Activated CD4-positive, alpha-beta T cell treated with anti-CD3 and anti-CD28 coated beads, Interleukin-2, amount 10 ng/mL, durations not matched to agents 7 days and 5 days (primary cell): ENCODE results near the gene C10orf95. TPM values are rescaled to one million over a fixed set of nuclear protein-coding genes. Genes with fewer than 3 reads are reported as not detected.
A peak's percentile ranks its signal among the peaks of the same experiment; 100 is the strongest.

Experiments used
- CTCF ChIA-PET: fragments of 350-600 bp; sonication (Branson Sonifier 250); formaldehyde crosslinking; loops from one replicate; lab custom pipeline; 2021; ENCODE audit warnings: antibody characterized with exemption; lab: Charles Lee
- POLR2A ChIA-PET: fragments of 350-600 bp; sonication (Branson Sonifier 250); formaldehyde crosslinking; loops from one replicate; lab custom pipeline; 2021; ENCODE audit warnings: antibody characterized with exemption; lab: Charles Lee
- DNase-seq: peaks from one replicate; pipeline ENCODE4 v3.0.0-alpha.2; 2020
- H3K27ac Mint-ChIP-seq: one replicate; pipeline ENCODE4 v1.8.0; 2021; ENCODE audit warnings: mild to moderate bottlenecking, moderate library complexity, mixed read lengths
- H3K27me3 Mint-ChIP-seq: one replicate; pipeline ENCODE4 v1.8.0; 2021; ENCODE audit warnings: mixed read lengths
- H3K36me3 Mint-ChIP-seq: one replicate; pipeline ENCODE4 v1.8.0; 2021; ENCODE audit warnings: low read depth, mixed read lengths
- H3K4me1 Mint-ChIP-seq: one replicate; pipeline ENCODE4 v1.8.0; 2021; ENCODE audit warnings: mixed read lengths
- H3K4me3 Mint-ChIP-seq: one replicate; pipeline ENCODE4 v1.8.0; 2021; ENCODE audit warnings: mild to moderate bottlenecking, moderate library complexity, mixed read lengths
- H3K9me3 Mint-ChIP-seq: one replicate; pipeline ENCODE4 v1.8.0; 2021; ENCODE audit warnings: mixed read lengths
- total RNA-seq, 2 experiments: library from RNA; stranded (reverse); gene quantifications; one replicate each; pipeline ENCODE4 v1.2.3, GENCODE V29; 2021

The C10orf95 gene
- total RNA-seq, 2 experiments from 2014 or later = 0.17 TPM; not detected in 1

- no peak for DNase-seq
- POLR2A ChIA-PET = interaction anchor here (1.0 to 1.4 kb wide), 2 partner anchors 10 to 30 kb away, joined by 3 to 4 read pairs; partner anchors contain the start of gene FBXL15
- Mint-ChIP-seq H3K9me3 (no peaks in the 10 kb centered on the region), H3K36me3 (peaks cover 14% of the 10 kb centered on the region), H3K4me3 (peak overlapping the region; percentile 94), H3K27ac (peak overlapping the region; percentile 95), H3K27me3 (no peaks in the 10 kb centered on the region), H3K4me1 (peaks cover 47% of the 10 kb centered on the region)
- CTCF ChIA-PET = interaction anchor here (1.2 to 3.1 kb wide), 9 partner anchors 10 to 260 kb away, joined by 3 to 32 read pairs (median 7); partner anchors contain the start of gene FBXL15
These were observed 19.8 kb downstream of the C10orf95 start for GRCh38 chr10:102431452-102432124.

- CTCF ChIA-PET = interaction anchor here (0.6 to 1.4 kb wide), 3 partner anchors 13 to 197 kb away, joined by 3 to 7 read pairs (median 3); no protein-coding TSS in a partner anchor
- Mint-ChIP-seq H3K36me3 (peaks cover 9% of the 10 kb centered on the region), H3K27me3 (no peaks in the 10 kb centered on the region), H3K4me1 (peaks cover 38% of the 10 kb centered on the region), H3K4me3 (no peak overlapping the region), H3K27ac (no peak overlapping the region), H3K9me3 (no peaks in the 10 kb centered on the region)
- POLR2A ChIA-PET = no interaction called here
- no peak for DNase-seq
These were observed 21.9 kb downstream of the C10orf95 start for GRCh38 chr10:102429468-102429867.

DNA sequence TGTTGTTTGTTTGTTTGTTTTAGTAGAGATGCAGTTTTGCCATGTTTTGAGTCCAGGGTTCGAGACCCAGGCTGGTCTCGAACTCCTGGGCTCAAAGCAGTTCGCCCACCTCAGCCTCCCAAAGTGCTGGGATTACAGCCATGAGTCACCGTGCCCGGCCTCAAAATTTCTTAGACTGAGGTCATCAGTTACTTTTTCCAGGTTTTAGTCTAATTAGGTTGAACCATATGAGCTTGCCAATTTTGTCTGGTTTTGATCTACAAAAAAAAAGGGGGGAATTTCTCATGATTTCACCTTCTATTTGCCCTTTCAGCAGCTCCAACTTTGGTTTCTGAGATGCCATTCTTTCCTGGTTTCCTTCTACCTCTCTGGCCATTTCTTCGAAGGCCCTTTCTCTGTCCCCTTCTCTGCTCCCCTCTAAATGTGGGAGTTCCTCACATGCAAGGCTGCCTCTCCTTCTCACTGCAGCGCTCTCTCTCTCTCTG, 24.5 kb downstream of the C10orf95 start:
- H3K9me3 Mint-ChIP-seq = no peaks in the 10 kb centered on the region
- POLR2A ChIA-PET = no interaction called here
- CTCF ChIA-PET = interaction anchor here (0.9 to 1.7 kb wide), 6 partner anchors 16 to 258 kb away, joined by 3 to 4 read pairs (median 3); partner anchors contain the start of genes C10orf95 and SUFU
- H3K4me3 Mint-ChIP-seq = no peak overlapping the region
- DNase-seq = no peak
- H3K36me3 Mint-ChIP-seq = peaks cover 22% of the 10 kb centered on the region
- H3K27me3 Mint-ChIP-seq = no peaks in the 10 kb centered on the region
- H3K27ac Mint-ChIP-seq = no peak overlapping the region
- H3K4me1 Mint-ChIP-seq = peaks cover 32% of the 10 kb centered on the region

- CTCF ChIA-PET = interaction anchor here (0.8 to 6.2 kb wide), 5 partner anchors 11 to 30 kb away, joined by 3 to 31 read pairs (median 4); partner anchors contain the start of genes C10orf95 and NFKB2
- H3K4me1 Mint-ChIP-seq = peaks cover 31% of the 10 kb centered on the region
- no peak overlapping the region for H3K4me3 Mint-ChIP-seq
- H3K27ac Mint-ChIP-seq = no peak overlapping the region
- POLR2A ChIA-PET = no interaction called here
- no peaks in the 10 kb centered on the region for H3K27me3 Mint-ChIP-seq
- DNase-seq = no peak
- H3K36me3 Mint-ChIP-seq = peaks cover 16% of the 10 kb centered on the region
- H3K9me3 Mint-ChIP-seq = no peaks in the 10 kb centered on the region
These were observed 25.9 kb downstream of the C10orf95 start for GRCh38 chr10:102425444-102425843.

- CTCF ChIA-PET = interaction anchor here (0.6 to 6.2 kb wide), 7 partner anchors 12 to 194 kb away, joined by 3 to 47 read pairs (median 7); no protein-coding TSS in a partner anchor
- no peaks in the 10 kb centered on the region for H3K27me3 Mint-ChIP-seq
- DNase-seq = no peak
- POLR2A ChIA-PET = no interaction called here
- peaks cover 36% of the 10 kb centered on the region for H3K4me1 Mint-ChIP-seq
- peaks cover 16% of the 10 kb centered on the region for H3K36me3 Mint-ChIP-seq
- no peak overlapping the region for H3K27ac Mint-ChIP-seq
- H3K4me3 Mint-ChIP-seq = no peak overlapping the region
- no peaks in the 10 kb centered on the region for H3K9me3 Mint-ChIP-seq
These were observed 26.4 kb downstream of the C10orf95 start for GRCh38 chr10:102424916-102425315.

DNA sequence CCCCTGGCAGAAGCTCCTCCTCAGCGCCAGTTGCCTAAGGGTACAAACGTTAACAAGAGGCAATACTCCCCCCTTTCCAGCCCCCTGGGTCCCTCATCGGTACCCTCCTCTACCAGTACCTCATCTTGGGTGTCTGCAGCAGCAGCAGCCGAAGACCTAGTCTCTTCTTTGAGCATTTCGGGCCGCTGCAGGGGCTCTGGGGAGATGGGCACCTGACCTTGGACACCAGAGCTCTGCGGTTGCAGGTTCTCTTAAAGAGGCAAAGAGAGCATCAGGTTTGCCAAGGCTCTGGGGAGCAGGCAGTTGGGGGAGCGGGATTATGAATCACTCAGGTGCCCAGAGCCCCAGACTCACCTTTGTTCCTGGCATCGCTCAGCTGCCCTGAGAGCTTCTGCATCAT, 27.2 kb downstream of the C10orf95 start:
- Mint-ChIP-seq H3K27me3 (no peaks in the 10 kb centered on the region), H3K4me3 (no peak overlapping the region), H3K36me3 (peaks cover 16% of the 10 kb centered on the region), H3K27ac (peak overlapping the region; percentile 72), H3K9me3 (no peaks in the 10 kb centered on the region), H3K4me1 (peaks cover 43% of the 10 kb centered on the region)
- ChIA-PET POLR2A (interaction anchor here (1.1 kb wide), 1 partner anchor 8 kb away, joined by 3 read pairs; the partner anchor contains the start of gene CUEDC2), CTCF (interaction anchor here (1.0 to 6.2 kb wide), 9 partner anchors 9 to 194 kb away, joined by 3 to 47 read pairs (median 13); partner anchors contain the start of genes C10orf95 and CUEDC2)
- no peak for DNase-seq

DNA sequence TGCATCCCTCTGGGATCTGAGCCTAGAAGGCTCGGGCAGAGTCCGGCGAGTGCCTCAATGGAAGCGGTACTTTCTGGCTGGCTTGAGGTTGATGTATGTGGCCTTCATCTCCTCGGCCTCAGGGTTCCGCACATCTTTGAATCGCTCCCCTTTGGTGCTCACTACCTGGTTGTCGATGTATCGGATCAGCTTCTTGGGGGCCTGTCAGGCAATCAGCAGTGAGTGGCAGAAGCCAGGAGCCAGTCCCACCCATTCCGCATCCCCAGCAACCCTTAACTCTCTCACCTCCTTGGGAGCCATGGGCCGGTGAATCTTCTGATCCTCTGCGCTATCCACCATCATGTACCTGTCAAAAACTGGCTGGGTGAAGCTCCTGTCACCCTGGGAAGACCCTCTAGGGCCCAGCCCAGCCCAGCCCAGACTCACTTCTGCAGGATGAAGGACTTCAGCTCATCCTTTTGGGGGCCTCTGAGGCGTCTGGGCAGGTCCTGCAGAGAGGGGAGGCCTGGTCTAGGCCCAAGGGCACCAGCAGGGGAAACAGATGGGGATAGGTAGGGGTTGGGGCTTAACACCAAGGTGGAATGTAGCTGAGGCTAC, 27.9 kb downstream of the C10orf95 start:
- Mint-ChIP-seq H3K9me3 (no peaks in the 10 kb centered on the region), H3K36me3 (peaks cover 16% of the 10 kb centered on the region), H3K27me3 (peaks cover 3% of the 10 kb centered on the region), H3K27ac (peak overlapping the region; percentile 95), H3K4me3 (peak overlapping the region; percentile 47), H3K4me1 (peaks cover 47% of the 10 kb centered on the region)
- ChIA-PET POLR2A (interaction anchor here (1.1 kb wide), 1 partner anchor 9 kb away, joined by 3 read pairs; the partner anchor contains the start of gene CUEDC2), CTCF (interaction anchor here (0.8 to 6.2 kb wide), 15 partner anchors 9 to 288 kb away, joined by 3 to 47 read pairs (median 9); partner anchors contain the start of genes C10orf95, CUEDC2 and ELOVL3)
- DNase-seq = no peak

DNA sequence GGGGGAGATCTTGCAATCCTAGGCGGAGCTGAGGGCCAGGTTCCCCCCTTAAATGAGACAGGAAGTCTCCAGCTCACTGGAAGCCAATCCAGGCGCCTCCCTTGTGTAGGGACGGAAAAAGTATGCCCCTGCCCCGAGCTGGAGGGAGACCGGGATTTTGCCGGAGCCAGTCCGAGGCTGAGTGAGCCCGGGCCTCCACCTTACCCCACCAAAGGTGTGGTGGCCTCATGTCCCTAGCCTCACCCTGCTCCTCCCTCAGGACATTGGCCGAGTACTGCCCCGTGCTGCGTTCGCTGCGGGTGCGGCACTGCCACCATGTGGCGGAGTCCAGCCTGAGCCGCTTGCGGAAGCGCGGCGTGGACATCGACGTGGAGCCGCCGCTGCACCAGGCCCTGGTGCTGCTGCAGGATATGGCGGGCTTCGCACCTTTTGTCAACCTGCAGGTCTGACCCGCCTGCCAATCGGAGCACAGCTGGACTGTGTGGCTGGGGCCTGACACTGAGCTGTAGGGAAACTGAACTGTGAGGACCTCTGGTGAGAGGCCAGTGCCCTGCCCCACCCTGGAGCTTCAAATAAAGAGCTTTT, 28.7 kb downstream of the C10orf95 start:
- Mint-ChIP-seq H3K4me3 (peak overlapping the region; percentile 90), H3K27ac (peak overlapping the region; percentile 95), H3K9me3 (no peaks in the 10 kb centered on the region), H3K4me1 (peaks cover 47% of the 10 kb centered on the region), H3K36me3 (peaks cover 16% of the 10 kb centered on the region), H3K27me3 (peaks cover 11% of the 10 kb centered on the region)
- CTCF ChIA-PET = interaction anchor here (0.8 to 6.2 kb wide), 20 partner anchors 10 to 287 kb away, joined by 3 to 47 read pairs (median 7); partner anchors contain the start of genes ACTR1A, C10orf95, CUEDC2 and ELOVL3
- POLR2A ChIA-PET = interaction anchor here (0.7 kb wide), 1 partner anchor 10 kb away, joined by 3 read pairs; the partner anchor contains the start of gene CUEDC2
- DNase-seq = peak; percentile 57

DNA sequence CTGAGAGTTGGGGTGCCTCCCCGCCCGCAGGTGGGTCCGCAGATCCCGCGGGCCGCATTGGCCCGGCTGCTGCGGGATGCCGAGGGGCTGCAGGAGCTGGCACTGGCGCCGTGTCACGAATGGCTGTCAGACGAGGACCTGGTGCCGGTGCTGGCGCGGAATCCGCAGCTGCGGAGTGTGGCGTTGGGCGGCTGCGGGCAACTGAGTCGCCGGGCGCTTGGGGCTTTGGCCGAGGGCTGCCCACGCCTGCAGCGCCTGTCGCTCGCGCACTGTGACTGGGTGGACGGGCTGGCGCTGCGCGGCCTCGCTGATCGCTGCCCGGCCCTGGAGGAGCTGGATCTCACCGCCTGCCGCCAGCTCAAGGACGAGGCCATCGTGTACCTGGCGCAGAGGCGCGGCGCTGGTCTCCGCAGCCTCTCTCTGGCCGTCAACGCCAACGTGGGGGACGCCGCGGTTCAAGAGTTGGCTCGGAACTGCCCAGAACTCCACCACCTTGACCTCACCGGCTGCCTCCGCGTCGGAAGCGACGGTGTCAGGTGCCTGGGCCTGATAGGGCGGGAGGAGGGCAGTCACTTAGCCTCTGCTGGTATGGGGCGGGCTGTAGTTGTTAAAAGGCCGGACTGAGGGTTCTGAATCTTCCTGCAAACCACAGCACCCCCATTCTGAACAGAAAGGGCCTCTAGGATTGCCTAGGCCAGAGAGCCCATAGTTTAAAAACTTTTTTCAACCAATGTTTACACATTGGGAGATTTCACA, 29.4 kb downstream of the C10orf95 start:
- Mint-ChIP-seq H3K36me3 (peaks cover 14% of the 10 kb centered on the region), H3K27me3 (peaks cover 17% of the 10 kb centered on the region), H3K4me1 (peaks cover 40% of the 10 kb centered on the region), H3K4me3 (peak overlapping the region; percentile 90), H3K9me3 (no peaks in the 10 kb centered on the region), H3K27ac (peak overlapping the region; percentile 95)
- CTCF ChIA-PET = interaction anchor here (0.6 to 6.2 kb wide), 20 partner anchors 11 to 1548 kb away, joined by 3 to 47 read pairs (median 6); partner anchors contain the start of genes ACTR1A, C10orf95, CUEDC2 and ELOVL3
- peak; percentile 26 for DNase-seq
- POLR2A ChIA-PET = interaction anchor here (0.7 to 1.3 kb wide), 2 partner anchors 10 kb away, joined by 3 to 4 read pairs; partner anchors contain the start of gene CUEDC2

- peaks cover 40% of the 10 kb centered on the region for H3K4me1 Mint-ChIP-seq
- CTCF ChIA-PET = interaction anchor here (0.6 to 6.2 kb wide), 18 partner anchors 10 to 1547 kb away, joined by 3 to 47 read pairs (median 6); partner anchors contain the start of genes ACTR1A, CUEDC2 and ELOVL3
- POLR2A ChIA-PET = interaction anchor here (0.6 to 1.3 kb wide), 2 partner anchors 11 to 21 kb away, joined by 3 to 4 read pairs; partner anchors contain the start of gene CUEDC2
- peaks cover 17% of the 10 kb centered on the region for H3K27me3 Mint-ChIP-seq
- peak overlapping the region; percentile 90 for H3K4me3 Mint-ChIP-seq
- peaks cover 14% of the 10 kb centered on the region for H3K36me3 Mint-ChIP-seq
- no peak for DNase-seq
- H3K27ac Mint-ChIP-seq = peak overlapping the region; percentile 95
- no peaks in the 10 kb centered on the region for H3K9me3 Mint-ChIP-seq
These were observed 29.9 kb downstream of the C10orf95 start for GRCh38 chr10:102421507-102421756.
